Measurements from ENCODE around the gene SYNE3. TPM values are rescaled to one million over a fixed set of nuclear protein-coding genes. Genes with fewer than 3 reads are reported as not detected.

SYNE3 gene
- total and polyA plus RNA-seq, 2 of the 8 experiments (the other 6 are each of a cell fraction or from before 2014, with no cell fraction given), result under 0.01 TPM; not detected in 1

DNA sequence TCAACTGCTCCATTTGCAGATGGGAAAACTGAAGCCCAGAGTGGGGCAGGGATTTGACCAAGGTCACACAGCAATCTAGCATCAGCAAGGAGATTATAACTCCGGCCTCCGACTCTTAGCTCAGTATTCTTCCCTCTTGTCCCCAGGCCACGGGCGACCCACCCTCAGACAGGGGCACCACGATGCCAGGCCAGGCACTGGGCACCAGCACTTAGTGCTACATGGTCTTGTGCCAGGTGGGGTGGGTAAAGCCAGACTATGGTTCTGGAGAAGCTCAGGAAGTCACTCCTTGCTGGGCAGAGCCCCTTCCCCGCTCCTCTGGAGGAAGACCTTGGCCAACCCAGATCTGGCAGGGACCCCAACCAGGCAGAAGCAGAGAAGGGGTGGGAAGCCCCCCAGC is 41.5 kb downstream of the SYNE3 start:
- ChIA-PET POLR2A (ENCODE audit: partially characterized antibody) (no interaction called here), CTCF (ENCODE audit: partially characterized antibody) (interaction anchor here (0.7 to 1.6 kb wide), 3 partner anchors 9 to 51 kb away, joined by 3 read pairs; no protein-coding TSS in a partner anchor)
- no peaks in the 10 kb centered on the region; a peak in 1 of 7 replicates for H3K4me1 ChIP-seq (replicated peaks in 1 of 4; ENCODE audit: control insufficient read depth in 3 of 4, insufficient read depth in 4 of 4, low read length in 3 of 4)
- no peak overlapping the region for H4K91ac ChIP-seq (replicated peaks; ENCODE audit: insufficient read length, low read length)
- H2BK120ac ChIP-seq (replicated peaks; ENCODE audit: low read depth, low read length), result no peak overlapping the region
- FAIRE-seq (no peak), DNase-seq (ENCODE audit: low read depth in 1 of 2, low spot score in 2 of 2) (no peak)
- no peak overlapping the region for H3K56ac ChIP-seq (replicated peaks; ENCODE audit: insufficient read length, low read depth, low read length)
- no peak overlapping the region for H2AFZ ChIP-seq (ENCODE audit: low read length)
- H4K20me1 ChIP-seq (replicated peaks in 1 of 2; ENCODE audit: control insufficient read depth in 1 of 2, insufficient read depth in 2 of 2, low read length in 2 of 2), result no peaks in the 10 kb centered on the region
- no peak overlapping the region for H3K18ac ChIP-seq (ENCODE audit: extremely low read depth, low read length)
- H3K9ac ChIP-seq (replicated peaks in 1 of 4; ENCODE audit: extremely low read depth in 1 of 4, low read depth in 3 of 4, low read length in 3 of 4), result no peak overlapping the region
- no peak overlapping the region for H4K5ac ChIP-seq (ENCODE audit: insufficient read length, low read depth, low read length)
- no peaks in the 10 kb centered on the region for H3K36me3 ChIP-seq (ENCODE audit: control insufficient read depth in 2 of 4, insufficient read depth in 4 of 4, low read length in 3 of 4)
- H3K23ac ChIP-seq (ENCODE audit: insufficient read length), result no peak overlapping the region
- no peaks in the 10 kb centered on the region for H3K27me3 ChIP-seq (replicated peaks in 1 of 4; ENCODE audit: control insufficient read depth in 3 of 4, extremely low read depth in 1 of 4, insufficient read depth in 3 of 4, low read length in 3 of 4)
- H4K8ac ChIP-seq (ENCODE audit: extremely low read depth, insufficient read depth, low read length), result no peak overlapping the region
- no peak overlapping the region for H2BK15ac ChIP-seq (ENCODE audit: low read length)
- no peaks in the 10 kb centered on the region for H3K9me3 ChIP-seq (ENCODE audit: insufficient read depth in 2 of 2, low read depth in 1 of 2, low read length in 1 of 2)
- TF ChIP-seq EZH2 (IDR thresholded peaks at IDR 0.05; ENCODE audit: low read depth, low read length, severe bottlenecking) (no peak), CEBPB (IDR thresholded peaks at IDR 0.05; ENCODE audit: low read depth, low read length) (no peak), POU5F1 (IDR thresholded peaks at IDR 0.05; ENCODE audit: low read depth, low read length) (no peak), SRF (IDR thresholded peaks at IDR 0.05; ENCODE audit: low read depth, low read length) (no peak)
- TF ChIP-seq, protein P1, sequence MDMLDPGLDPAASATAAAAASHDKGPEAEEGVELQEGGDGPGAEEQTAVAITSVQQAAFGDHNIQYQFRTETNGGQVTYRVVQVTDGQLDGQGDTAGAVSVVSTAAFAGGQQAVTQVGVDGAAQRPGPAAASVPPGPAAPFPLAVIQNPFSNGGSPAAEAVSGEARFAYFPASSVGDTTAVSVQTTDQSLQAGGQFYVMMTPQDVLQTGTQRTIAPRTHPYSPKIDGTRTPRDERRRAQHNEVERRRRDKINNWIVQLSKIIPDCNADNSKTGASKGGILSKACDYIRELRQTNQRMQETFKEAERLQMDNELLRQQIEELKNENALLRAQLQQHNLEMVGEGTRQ (IDR thresholded peaks at IDR 0.05; ENCODE audit: low read length), result no peak
- TF ChIP-seq, protein P2, sequence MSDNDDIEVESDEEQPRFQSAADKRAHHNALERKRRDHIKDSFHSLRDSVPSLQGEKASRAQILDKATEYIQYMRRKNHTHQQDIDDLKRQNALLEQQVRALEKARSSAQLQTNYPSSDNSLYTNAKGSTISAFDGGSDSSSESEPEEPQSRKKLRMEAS (IDR thresholded peaks at IDR 0.05), result no peak
- H3K4me3 ChIP-seq (ENCODE audit: extremely low read depth in 1 of 4, insufficient read depth in 2 of 4, low read depth in 3 of 4, low read length in 4 of 4), result no peak overlapping the region
- no peak overlapping the region for H3K4ac ChIP-seq (replicated peaks; ENCODE audit: insufficient read length, low read depth, low read length)
- no peak overlapping the region for H2BK12ac ChIP-seq (ENCODE audit: low read depth, low read length)
- H3K79me2 ChIP-seq (ENCODE audit: control insufficient read depth in 1 of 2, insufficient read depth in 2 of 2, low read length in 2 of 2), result no peaks in the 10 kb centered on the region
- H3K27ac ChIP-seq (ENCODE audit: low read depth, low read length), result no peak overlapping the region
- H3K23me2 ChIP-seq (ENCODE audit: low read depth, low read length), result no peaks in the 10 kb centered on the region
- no peaks in the 10 kb centered on the region for H3K79me1 ChIP-seq (ENCODE audit: low read depth, low read length)
- H2AK5ac ChIP-seq (ENCODE audit: low read depth, low read length), result no peak overlapping the region
- no peak overlapping the region for H2BK20ac ChIP-seq (ENCODE audit: low read length)
- no peak overlapping the region for H3K4me2 ChIP-seq (ENCODE audit: insufficient read depth in 1 of 2, low read depth in 2 of 2, low read length in 2 of 2)
- H3K14ac ChIP-seq (ENCODE audit: insufficient read length), result no peak overlapping the region
- WGBS, 2 experiments (ENCODE audit: extremely low coverage in 1 of 2, insufficient coverage in 1 of 2, insufficient read length in 1 of 2, insufficient replicate concordance in 2 of 2, low coverage in 1 of 2, low lambda C conversion rate in 2 of 2, missing lambda C conversion rate in 1 of 2), result 81% methylated on average over 6 of the region's 6 CpGs; no CpG with 5 or more reads in 1 of the 2 experiments
- no peak overlapping the region for H2BK5ac ChIP-seq (ENCODE audit: low read depth, low read length)

Data from H1 (cell line).